ENCODE results near the gene MVB12B.

DNA sequence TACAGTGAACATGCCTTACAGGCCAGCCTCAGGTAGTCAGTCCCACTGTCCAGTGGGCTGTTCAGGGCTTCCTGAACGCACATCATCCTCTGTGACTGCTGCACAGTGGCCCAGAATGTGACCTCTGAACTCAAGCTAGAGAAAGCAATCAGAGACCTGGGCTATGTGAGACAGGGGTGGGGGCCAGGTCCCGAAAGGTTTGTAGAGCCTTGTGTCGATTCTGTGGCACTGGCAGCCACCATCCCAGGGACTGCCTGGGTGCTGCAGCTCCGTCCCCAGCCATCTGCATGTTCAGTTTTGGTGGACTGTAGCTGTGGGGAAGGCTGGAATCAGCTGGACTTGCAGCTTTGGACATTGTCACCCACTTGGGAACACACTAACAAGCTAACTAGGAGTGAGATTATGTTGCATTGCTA is 47.7 kb downstream of the MVB12B start:
- TF ChIP-seq, protein P1, sequence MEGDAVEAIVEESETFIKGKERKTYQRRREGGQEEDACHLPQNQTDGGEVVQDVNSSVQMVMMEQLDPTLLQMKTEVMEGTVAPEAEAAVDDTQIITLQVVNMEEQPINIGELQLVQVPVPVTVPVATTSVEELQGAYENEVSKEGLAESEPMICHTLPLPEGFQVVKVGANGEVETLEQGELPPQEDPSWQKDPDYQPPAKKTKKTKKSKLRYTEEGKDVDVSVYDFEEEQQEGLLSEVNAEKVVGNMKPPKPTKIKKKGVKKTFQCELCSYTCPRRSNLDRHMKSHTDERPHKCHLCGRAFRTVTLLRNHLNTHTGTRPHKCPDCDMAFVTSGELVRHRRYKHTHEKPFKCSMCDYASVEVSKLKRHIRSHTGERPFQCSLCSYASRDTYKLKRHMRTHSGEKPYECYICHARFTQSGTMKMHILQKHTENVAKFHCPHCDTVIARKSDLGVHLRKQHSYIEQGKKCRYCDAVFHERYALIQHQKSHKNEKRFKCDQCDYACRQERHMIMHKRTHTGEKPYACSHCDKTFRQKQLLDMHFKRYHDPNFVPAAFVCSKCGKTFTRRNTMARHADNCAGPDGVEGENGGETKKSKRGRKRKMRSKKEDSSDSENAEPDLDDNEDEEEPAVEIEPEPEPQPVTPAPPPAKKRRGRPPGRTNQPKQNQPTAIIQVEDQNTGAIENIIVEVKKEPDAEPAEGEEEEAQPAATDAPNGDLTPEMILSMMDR (IDR thresholded peaks at IDR 0.05) = no peak
- no peak for TF ChIP-seq POLR2A (IDR thresholded peaks at IDR 0.05)
- no peak for TF ChIP-seq EP300 (IDR thresholded peaks at IDR 0.05)

Data from tibial nerve (tissue), 4 donors.